Cardiac muscle cell (in vitro differentiated cells and primary cell): ENCODE data around the gene IFFO2. TPM values are rescaled to one million over a fixed set of nuclear protein-coding genes. Genes with fewer than 3 reads are reported as not detected.

Source experiments
- DNase-seq, 2 donors: peaks; one replicate each; pipeline versions ENCODE4 v3.0.0 to v3.0.0-alpha.2; 2010 to 2017; ENCODE audit warnings: low read depth in 1 of 2, low spot score in 1 of 2
- H3K27ac ChIP-seq: fragments of 200-600 bp; sonication (generic); 2 replicates; pipeline ENCODE4 v1.5.1; 2016
- H3K27me3 ChIP-seq: fragments of 200-600 bp; sonication (generic); 2 replicates; pipeline ENCODE4 v1.6.0; 2016; ENCODE audit warnings: control low read depth
- H3K36me3 ChIP-seq: fragments of 200-600 bp; sonication (generic); 2 replicates; pipeline ENCODE4 v1.5.1; 2016; ENCODE audit warnings: control low read depth
- H3K4me1 ChIP-seq: fragments of 200-600 bp; sonication (generic); 2 replicates; pipeline ENCODE4 v1.8.1; 2017; ENCODE audit warnings: low read depth, mild to moderate bottlenecking, mixed run types
- H3K4me3 ChIP-seq: fragments of 200-600 bp; sonication (generic); 2 replicates; pipeline ENCODE4 v1.5.1; 2016; ENCODE audit warnings: mild to moderate bottlenecking
- H3K9me3 ChIP-seq: fragments of 200-600 bp; sonication (generic); 2 replicates; pipeline ENCODE4 v1.5.1; 2017; ENCODE audit warnings: low read depth, mild to moderate bottlenecking, control low read depth
- CTCF ChIP-seq: IDR thresholded peaks from 2 replicates; pipeline ENCODE4 v1.5.1; 2012; ENCODE audit warnings: low read depth, mild to moderate bottlenecking, low read length
- polyA plus RNA-seq: library from polyadenylated mRNA; unstranded; fragments of >200 nt; fragmentation: Nextera tagmentation; extraction: Ambion mirVana; gene quantifications from 2 replicates; pipeline ENCODE4 v1.2.1, GENCODE V29; 2016
- total RNA-seq: library from RNA; depleted of rRNA; stranded (reverse); fragments of >200 nt; gene quantifications from 2 replicates; pipeline ENCODE4 v1.2.3, GENCODE V29; 2016

IFFO2 gene
- total and polyA plus RNA-seq, 2 experiments from 2014 or later = 0.78 to 18.5 TPM

- DNase-seq = no peak
Observed at GRCh38 chr1:18912550-18912949, 43.9 kb downstream of the IFFO2 start.

GRCh38 chr1:18908911-18909771 is 47.3 kb downstream of the IFFO2 start:
- Histone ChIP-seq H3K27me3 (no peaks in the 10 kb centered on the region), H3K36me3 (peaks cover 3% of the 10 kb centered on the region), H3K9me3 (no peaks in the 10 kb centered on the region), H3K4me1 (no peaks in the 10 kb centered on the region), H3K27ac (no peak overlapping the region), H3K4me3 (no peak overlapping the region)
- TF ChIP-seq CTCF = no peak
- DNase-seq = no peak

More at GRCh38 chr1:18912550-18912949, 43.9 kb downstream of the IFFO2 start:
- Histone ChIP-seq H3K27me3 (no peaks in the 10 kb centered on the region), H3K27ac (no peak overlapping the region), H3K36me3 (peaks cover 3% of the 10 kb centered on the region), H3K9me3 (no peaks in the 10 kb centered on the region), H3K4me3 (no peak overlapping the region), H3K4me1 (no peaks in the 10 kb centered on the region)
- no peak for TF ChIP-seq CTCF

DNA sequence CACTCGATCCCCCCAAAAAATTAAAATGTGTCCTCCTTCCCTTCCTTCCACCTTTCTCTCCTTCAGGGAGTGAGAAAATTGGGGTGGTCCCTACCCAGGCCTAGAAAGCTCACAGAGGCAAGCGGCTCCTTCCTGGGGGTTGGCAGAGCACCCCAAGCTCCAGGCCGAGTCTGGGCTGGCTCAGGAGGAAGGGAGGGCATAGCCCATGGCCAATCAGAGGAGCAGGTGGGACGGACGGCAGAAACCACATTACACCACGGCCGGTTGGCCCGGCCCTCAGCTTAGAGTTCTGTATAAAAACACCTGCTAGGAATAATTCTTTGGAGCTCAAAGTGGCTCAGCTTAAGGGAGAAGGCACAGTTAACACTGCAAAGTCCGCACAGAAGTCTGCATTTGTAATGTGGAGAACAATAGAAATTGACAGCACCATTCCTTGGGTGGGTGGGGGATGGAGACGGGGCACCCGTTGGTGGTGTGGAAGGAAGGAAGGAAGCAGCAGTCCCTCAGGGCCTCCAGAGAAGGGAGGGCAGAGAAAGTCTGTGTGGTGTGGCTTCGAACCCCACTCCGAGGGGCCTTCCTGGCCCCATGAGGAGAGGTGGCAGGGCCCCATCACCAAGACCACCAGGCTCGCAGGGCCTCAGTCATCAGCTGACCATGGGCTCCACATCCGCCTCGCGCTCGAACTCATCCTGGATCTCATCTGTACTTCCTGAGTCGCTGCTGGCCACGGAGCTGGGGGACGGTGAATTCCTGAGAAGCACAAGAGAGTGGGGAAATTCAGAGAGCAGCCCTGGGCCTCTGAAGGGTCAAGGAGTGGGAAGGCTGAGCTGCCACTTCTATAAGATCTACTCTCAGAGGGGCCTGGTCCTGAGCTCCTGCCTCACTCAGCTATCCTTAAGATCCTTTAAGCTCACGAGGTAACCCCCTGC is 48.3 kb downstream of the IFFO2 start:
- H3K4me1 ChIP-seq = peaks cover 4% of the 10 kb centered on the region
- no peak overlapping the region for H3K27ac ChIP-seq
- peaks cover 3% of the 10 kb centered on the region for H3K36me3 ChIP-seq
- no peaks in the 10 kb centered on the region for H3K27me3 ChIP-seq
- TF ChIP-seq CTCF = no peak
- no peak for DNase-seq
- no peaks in the 10 kb centered on the region for H3K9me3 ChIP-seq
- H3K4me3 ChIP-seq = no peak overlapping the region

DNA sequence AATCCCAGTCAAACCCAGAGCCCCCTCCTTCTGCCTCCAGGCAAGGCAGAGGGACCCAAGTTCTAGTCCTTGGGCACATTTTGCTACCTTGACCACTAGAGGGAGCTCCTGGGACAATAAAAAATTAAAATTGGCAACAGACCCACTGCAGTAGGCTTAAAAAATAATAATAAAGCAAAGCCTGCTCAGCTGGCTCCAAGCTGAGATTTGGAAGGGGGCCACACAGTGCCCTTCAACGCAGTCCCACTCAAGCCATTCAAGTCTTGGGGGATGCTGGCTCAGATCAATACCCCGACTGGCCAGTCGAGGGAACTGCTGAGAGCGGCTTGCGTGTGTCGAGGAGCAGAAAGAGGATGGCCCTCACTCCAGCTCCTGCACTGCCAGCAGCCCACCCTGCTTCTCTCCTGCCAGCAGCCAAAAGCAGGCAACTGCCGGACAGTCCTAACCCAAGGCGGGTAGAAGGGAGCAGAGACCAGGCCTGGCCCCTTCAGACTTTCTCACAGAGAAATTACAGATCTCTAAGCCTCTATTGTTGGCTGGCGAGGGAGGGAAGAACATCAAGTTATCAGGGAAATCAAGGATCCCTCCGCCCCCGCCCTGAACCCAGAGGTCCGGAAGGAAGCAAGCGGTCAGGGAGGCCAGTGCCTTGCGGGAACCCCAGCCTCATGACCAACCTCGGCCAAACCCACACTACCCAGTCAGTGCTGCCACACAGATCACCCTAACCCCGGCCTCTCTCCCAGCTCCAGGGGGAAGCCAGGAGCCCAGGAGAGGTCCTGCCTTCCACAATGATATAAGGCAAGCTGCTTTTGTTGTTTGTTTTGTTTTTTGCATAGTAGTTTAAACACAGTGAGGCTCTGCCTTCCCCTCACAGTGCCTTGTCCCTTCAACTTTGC is 49.2 kb downstream of the IFFO2 start:
- peak; percentile 85 for TF ChIP-seq CTCF
- H3K9me3 ChIP-seq = no peaks in the 10 kb centered on the region
- peak overlapping the region; percentile 48 for H3K27ac ChIP-seq
- DNase-seq = peak; percentile 61 to 76
- H3K36me3 ChIP-seq = peaks cover 3% of the 10 kb centered on the region
- no peaks in the 10 kb centered on the region for H3K27me3 ChIP-seq
- peaks cover 5% of the 10 kb centered on the region for H3K4me1 ChIP-seq
- no peak overlapping the region for H3K4me3 ChIP-seq

GRCh38 chr1:18903291-18903756 is 53.2 kb downstream of the IFFO2 start:
- H3K36me3 ChIP-seq = no peaks in the 10 kb centered on the region
- H3K4me1 ChIP-seq = peaks cover 12% of the 10 kb centered on the region
- H3K9me3 ChIP-seq = no peaks in the 10 kb centered on the region
- H3K4me3 ChIP-seq = peak overlapping the region; percentile 100
- DNase-seq = no peak
- no peaks in the 10 kb centered on the region for H3K27me3 ChIP-seq
- H3K27ac ChIP-seq = peak overlapping the region; percentile 100
- no peak for TF ChIP-seq CTCF
